Measurements from ENCODE around the gene SELENOO. TPM values are rescaled to one million over a fixed set of nuclear protein-coding genes. Genes with fewer than 3 reads are reported as not detected.

The SELENOO gene
- total and polyA plus RNA-seq, 2 of the 13 experiments (the other 11 are each of a cell fraction or from before 2014, with no cell fraction given), result 14.4 to 19.0 TPM

- TF ChIP-seq ATF6 (CRISPR knock-in tag; conservative IDR thresholded peaks at IDR 0.05) (no peak), MED1 (CRISPR knock-in tag; IDR thresholded peaks at IDR 0.05) (peak; percentile 79), ZNF432 (CRISPR knock-in tag; IDR thresholded peaks at IDR 0.05; ENCODE audit: borderline replicate concordance) (no peak), ZNF441 (CRISPR knock-in tag; IDR thresholded peaks at IDR 0.05; ENCODE audit: borderline replicate concordance) (peak; percentile 84; the same call in 1 of the 2 replicates), WIZ (CRISPR knock-in tag; IDR thresholded peaks at IDR 0.05) (no peak; the same call in 1 of the 2 replicates), NAIF1 (CRISPR knock-in tag; IDR thresholded peaks at IDR 0.05; ENCODE audit: borderline replicate concordance) (no peak), CTCF (CRISPR knock-in tag; IDR thresholded peaks at IDR 0.05) (peak; percentile 43; the same call in 1 of the 2 replicates), ARID3A (IDR thresholded peaks at IDR 0.05; ENCODE audit: low read depth, low read length) (no peak), NR0B2 (CRISPR knock-in tag; IDR thresholded peaks at IDR 0.05) (peak; percentile 92), POGZ (CRISPR knock-in tag; IDR thresholded peaks at IDR 0.05) (peak; percentile 77), ZSCAN31 (CRISPR knock-in tag; IDR thresholded peaks at IDR 0.05; ENCODE audit: low read depth) (peak; percentile 84), ZNF296 (CRISPR knock-in tag; conservative IDR thresholded peaks at IDR 0.05) (no peak), GZF1 (CRISPR knock-in tag; IDR thresholded peaks at IDR 0.05) (peak; percentile 50; the same call in 1 of the 2 replicates), FOXP4 (CRISPR knock-in tag; IDR thresholded peaks at IDR 0.05) (peak; percentile 43), KDM4B (CRISPR knock-in tag; IDR thresholded peaks at IDR 0.05) (peak; percentile 61; the same call in 1 of the 2 replicates), MAFK (conservative IDR thresholded peaks at IDR 0.05 in 1 of 2, IDR thresholded peaks at IDR 0.05 in 1 of 2; ENCODE audit: low read length in 2 of 2) (0 out of 4 replicates have a peak, but pooled peaks of 1 of the 2 experiments have one; percentile 1), ZNF326 (CRISPR knock-in tag; IDR thresholded peaks at IDR 0.05; ENCODE audit: borderline replicate concordance) (no peak), KLF13 (CRISPR knock-in tag; IDR thresholded peaks at IDR 0.05) (0 out of 2 replicates have a peak, but pooled peaks have one; percentile 41), SMARCC2 (IDR thresholded peaks at IDR 0.05) (no peak), ZNF484 (CRISPR knock-in tag; IDR thresholded peaks at IDR 0.05; ENCODE audit: borderline replicate concordance, low read depth) (no peak), SRSF9 (IDR thresholded peaks at IDR 0.05; ENCODE audit: borderline replicate concordance, insufficient read depth, low read depth, low read length, poor library complexity, severe bottlenecking) (no peak)
Measured at GRCh38 chr22:50244420-50245213, 43.8 kb downstream of the SELENOO start, which contains the start of gene TUBGCP6 (continued).

Measured in HepG2 (cell line).